ENCODE measurements around the gene TAL2.

TAL2 gene

DNA sequence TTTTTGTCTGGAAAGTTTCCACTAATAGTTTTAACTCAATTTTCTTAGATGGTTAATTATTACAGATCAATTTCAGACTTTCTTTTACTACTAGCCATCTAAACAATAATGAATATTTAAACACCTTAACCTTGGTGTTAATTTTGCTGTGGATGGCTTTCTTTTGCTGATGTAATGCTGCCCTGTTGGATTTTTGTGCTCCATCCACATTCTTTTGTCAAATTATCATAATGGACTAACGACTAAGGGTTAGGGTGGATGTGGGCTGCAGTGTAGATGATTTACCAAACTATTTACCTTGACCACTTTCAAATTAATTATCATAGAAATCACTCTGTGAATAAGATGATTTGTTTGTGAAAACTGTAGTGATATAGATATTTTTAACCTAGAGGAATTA is 16.5 kb downstream of the TAL2 start:
- no peak for DNase-seq
- Mint-ChIP-seq H3K27me3 (ENCODE audit: low read depth, poor library complexity) (peaks cover 4% of the 10 kb centered on the region), H3K27ac (no peak overlapping the region), H3K9me3 (no peaks in the 10 kb centered on the region), H3K36me3 (ENCODE audit: low read depth) (no peaks in the 10 kb centered on the region), H3K4me1 (peaks cover 6% of the 10 kb centered on the region), H3K4me3 (no peak overlapping the region)
- TF ChIP-seq, protein P1, sequence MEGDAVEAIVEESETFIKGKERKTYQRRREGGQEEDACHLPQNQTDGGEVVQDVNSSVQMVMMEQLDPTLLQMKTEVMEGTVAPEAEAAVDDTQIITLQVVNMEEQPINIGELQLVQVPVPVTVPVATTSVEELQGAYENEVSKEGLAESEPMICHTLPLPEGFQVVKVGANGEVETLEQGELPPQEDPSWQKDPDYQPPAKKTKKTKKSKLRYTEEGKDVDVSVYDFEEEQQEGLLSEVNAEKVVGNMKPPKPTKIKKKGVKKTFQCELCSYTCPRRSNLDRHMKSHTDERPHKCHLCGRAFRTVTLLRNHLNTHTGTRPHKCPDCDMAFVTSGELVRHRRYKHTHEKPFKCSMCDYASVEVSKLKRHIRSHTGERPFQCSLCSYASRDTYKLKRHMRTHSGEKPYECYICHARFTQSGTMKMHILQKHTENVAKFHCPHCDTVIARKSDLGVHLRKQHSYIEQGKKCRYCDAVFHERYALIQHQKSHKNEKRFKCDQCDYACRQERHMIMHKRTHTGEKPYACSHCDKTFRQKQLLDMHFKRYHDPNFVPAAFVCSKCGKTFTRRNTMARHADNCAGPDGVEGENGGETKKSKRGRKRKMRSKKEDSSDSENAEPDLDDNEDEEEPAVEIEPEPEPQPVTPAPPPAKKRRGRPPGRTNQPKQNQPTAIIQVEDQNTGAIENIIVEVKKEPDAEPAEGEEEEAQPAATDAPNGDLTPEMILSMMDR (IDR thresholded peaks at IDR 0.05), result no peak

DNA sequence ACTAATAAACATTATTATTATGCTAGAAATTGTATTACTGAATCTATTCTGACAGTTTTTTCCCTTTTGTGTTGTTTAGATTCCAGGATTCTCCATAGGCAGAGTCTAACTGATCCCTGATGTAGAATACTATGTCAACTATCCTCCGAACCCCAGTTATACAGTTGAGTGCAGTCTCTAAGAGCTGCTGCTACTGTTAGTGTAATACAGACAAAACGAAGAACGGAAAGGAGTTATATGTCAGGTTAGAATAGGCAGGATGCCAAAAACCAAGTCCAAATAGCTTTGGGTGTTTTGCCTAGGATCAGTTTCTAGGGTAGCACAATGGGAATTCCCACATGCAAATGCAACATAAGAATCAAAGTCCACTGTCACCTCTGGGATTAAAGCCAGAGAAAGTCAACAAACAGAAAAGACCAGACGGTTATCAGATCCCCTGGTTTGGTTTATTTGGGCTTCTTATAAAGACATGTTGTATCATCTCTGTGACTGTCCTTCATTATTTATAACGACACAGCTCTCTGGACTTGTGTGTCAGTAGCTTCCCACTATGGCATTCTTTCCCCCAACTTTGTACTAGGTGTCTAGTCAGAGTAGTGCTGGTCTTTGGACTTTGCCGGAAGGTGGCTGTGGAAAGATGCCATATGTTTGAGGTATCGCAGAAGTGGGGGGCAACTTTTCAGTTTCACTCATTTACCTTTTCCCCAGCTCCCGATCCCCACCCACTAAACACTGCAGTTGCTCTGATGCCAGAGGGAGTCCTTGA is 17.2 kb downstream of the TAL2 start:
- Mint-ChIP-seq H3K27me3 (ENCODE audit: low read depth, poor library complexity) (peaks cover 4% of the 10 kb centered on the region), H3K4me3 (no peak overlapping the region), H3K27ac (no peak overlapping the region), H3K4me1 (peaks cover 5% of the 10 kb centered on the region), H3K9me3 (no peaks in the 10 kb centered on the region), H3K36me3 (ENCODE audit: low read depth) (no peaks in the 10 kb centered on the region)
- TF ChIP-seq, protein P1 (IDR thresholded peaks at IDR 0.05), result no peak
- no peak for DNase-seq

DNA sequence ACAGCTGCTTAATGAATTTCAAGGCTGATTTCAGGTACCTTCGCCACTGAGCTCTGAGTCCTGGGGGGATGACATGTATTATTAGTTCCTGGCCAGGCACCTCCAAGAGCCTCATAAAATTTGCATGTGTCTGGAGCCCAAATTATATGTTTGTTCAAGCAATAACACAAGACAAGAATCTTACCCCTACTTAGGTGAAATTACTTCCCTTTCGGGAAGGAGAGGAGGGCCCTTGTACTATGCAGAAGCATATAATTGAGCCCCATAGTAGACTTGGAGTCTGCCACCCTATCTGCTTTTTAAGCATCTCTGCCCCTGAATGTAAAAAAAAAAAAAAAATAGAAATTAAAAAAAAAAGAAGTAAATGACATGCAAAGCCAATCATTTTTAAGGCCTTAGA is 19.1 kb downstream of the TAL2 start:
- TF ChIP-seq, protein P1 (IDR thresholded peaks at IDR 0.05), result no peak
- Mint-ChIP-seq H3K27ac (no peak overlapping the region), H3K9me3 (no peaks in the 10 kb centered on the region), H3K27me3 (ENCODE audit: low read depth, poor library complexity) (peaks cover 4% of the 10 kb centered on the region), H3K36me3 (ENCODE audit: low read depth) (no peaks in the 10 kb centered on the region), H3K4me1 (peaks cover 11% of the 10 kb centered on the region), H3K4me3 (no peak overlapping the region)
- DNase-seq, result no peak

DNA sequence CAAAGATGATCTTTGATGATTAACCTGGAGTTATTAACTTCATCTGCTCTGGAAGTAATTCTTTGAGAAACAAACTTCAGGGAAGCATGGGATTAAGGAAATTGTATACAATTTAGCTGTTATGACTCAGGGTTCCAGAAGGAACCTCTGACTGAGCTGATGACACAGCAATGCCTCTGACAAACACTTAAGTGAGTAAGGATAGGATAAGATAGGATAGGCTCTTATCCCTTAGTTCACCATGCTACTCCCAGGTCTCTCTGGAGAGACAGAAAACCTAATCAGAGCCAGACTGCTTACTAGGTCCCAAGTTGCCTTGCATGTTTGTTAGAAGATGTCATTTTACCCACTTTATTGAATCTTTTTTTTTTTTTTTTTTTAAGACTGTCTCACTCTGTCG is 19.5 kb downstream of the TAL2 start:
- Mint-ChIP-seq H3K4me1 (peaks cover 11% of the 10 kb centered on the region), H3K36me3 (ENCODE audit: low read depth) (no peaks in the 10 kb centered on the region), H3K27me3 (ENCODE audit: low read depth, poor library complexity) (peaks cover 6% of the 10 kb centered on the region), H3K27ac (no peak overlapping the region), H3K4me3 (no peak overlapping the region), H3K9me3 (no peaks in the 10 kb centered on the region)
- TF ChIP-seq, protein P1 (IDR thresholded peaks at IDR 0.05), result no peak
- no peak for DNase-seq

DNA sequence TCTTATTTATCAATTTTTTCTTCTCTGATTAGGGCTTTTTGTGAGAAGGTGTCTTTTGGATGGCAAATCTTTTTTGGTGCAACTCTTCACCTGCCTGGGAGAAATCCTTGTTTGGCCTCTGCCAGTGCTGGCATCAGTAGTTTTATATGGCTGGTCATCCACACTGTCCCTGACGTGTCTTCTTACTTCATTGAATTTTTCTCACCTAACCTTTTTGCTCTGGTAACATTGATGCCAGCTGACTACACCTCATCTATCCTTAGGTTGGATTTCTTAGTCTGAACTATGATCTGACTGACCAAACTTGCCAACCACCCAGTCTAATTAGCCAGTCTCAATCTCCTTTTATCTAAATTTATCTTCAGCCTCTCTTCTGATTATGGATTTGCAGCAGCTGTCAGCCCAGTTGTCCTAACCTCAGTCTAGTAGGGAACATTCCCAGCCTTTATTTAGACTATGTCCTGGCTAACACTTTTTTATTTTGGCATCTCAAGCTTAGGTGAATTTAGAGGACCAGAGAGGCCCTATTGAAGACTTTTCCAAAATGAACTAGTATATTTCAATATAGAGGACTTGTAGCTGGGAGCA is 21.5 kb downstream of the TAL2 start:
- TF ChIP-seq, protein P1 (IDR thresholded peaks at IDR 0.05), result no peak
- DNase-seq, result no peak
- peaks cover 20% of the 10 kb centered on the region for H3K27me3 Mint-ChIP-seq (ENCODE audit: low read depth, poor library complexity)
- H3K4me3 Mint-ChIP-seq, result no peak overlapping the region
- peaks cover 6% of the 10 kb centered on the region for H3K4me1 Mint-ChIP-seq
- H3K36me3 Mint-ChIP-seq (ENCODE audit: low read depth), result no peaks in the 10 kb centered on the region
- no peak overlapping the region for H3K27ac Mint-ChIP-seq
- no peaks in the 10 kb centered on the region for H3K9me3 Mint-ChIP-seq

DNA sequence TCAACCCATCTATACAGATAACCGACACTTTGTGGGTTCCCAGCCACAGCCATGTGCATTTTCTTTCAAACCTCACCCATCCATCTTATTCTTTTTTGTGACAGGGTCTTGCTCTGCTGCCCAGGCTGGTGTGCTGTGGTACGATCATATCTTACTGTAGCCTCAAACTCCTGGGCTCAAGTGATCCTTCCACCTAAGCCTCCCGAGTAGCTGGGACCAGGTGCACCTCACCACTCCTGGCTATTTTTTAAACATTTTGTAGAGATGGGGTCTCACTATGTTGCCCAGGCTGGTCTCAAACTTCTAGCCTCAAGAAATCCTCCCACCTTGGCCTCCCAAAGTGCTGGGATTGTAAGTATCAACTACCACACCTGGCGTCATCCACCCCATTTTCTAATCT is 24.7 kb downstream of the TAL2 start:
- Mint-ChIP-seq H3K4me1 (peaks cover 6% of the 10 kb centered on the region), H3K27ac (no peak overlapping the region), H3K36me3 (ENCODE audit: low read depth) (no peaks in the 10 kb centered on the region), H3K4me3 (no peak overlapping the region), H3K9me3 (no peaks in the 10 kb centered on the region), H3K27me3 (ENCODE audit: low read depth, poor library complexity) (peaks cover 40% of the 10 kb centered on the region)
- TF ChIP-seq, protein P1 (IDR thresholded peaks at IDR 0.05), result no peak
- DNase-seq, result no peak
